ENCODE data around the gene DTX3.

DNA sequence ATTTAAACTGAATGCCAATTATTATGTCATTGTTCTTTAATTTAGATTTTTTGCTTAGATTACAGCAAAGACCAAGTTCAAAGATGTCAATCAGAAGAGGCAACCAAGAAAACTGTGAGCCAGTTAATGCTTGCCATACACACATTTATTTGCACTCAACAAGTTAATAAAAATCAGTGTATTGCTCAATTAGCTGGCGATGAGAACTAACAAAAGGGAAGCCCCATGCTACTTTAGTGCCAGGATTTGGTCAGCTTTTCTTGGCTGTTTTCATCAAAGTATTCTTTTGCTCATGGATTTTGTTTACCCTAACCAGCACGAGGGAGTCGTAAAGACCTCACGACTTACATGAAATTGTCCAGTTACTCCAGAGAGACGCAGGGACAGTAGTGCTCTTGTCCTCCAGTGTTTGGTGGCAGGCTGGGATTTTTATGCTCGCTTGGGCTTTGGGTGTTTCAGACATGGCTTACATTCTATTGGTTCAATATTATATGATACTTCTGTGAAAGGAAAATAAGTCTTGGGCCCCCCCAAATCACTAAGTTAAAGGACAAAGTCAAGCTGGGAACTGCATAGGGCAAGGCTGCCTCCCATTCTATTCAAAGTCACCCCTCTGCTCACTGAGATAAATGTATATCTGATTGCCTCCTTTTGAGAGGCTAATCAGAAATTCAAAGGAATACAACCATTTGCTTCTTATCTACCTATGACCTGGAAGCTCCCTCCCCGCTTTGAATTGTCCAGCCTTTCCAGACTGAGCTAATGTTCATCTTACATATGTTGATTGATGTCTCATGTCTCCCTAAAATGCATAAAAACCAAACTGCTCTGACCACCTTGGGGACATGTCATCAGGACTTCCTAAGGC is 35.8 kb downstream of the DTX3 start:
- TF ChIP-seq, protein P1, sequence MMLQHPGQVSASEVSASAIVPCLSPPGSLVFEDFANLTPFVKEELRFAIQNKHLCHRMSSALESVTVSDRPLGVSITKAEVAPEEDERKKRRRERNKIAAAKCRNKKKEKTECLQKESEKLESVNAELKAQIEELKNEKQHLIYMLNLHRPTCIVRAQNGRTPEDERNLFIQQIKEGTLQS (IDR thresholded peaks at IDR 0.05), result no peak
- no peak for TF ChIP-seq YY1 (IDR thresholded peaks at IDR 0.05; ENCODE audit: extremely low read depth, insufficient replicate concordance, low read depth, low read length)
- TF ChIP-seq, protein P2, sequence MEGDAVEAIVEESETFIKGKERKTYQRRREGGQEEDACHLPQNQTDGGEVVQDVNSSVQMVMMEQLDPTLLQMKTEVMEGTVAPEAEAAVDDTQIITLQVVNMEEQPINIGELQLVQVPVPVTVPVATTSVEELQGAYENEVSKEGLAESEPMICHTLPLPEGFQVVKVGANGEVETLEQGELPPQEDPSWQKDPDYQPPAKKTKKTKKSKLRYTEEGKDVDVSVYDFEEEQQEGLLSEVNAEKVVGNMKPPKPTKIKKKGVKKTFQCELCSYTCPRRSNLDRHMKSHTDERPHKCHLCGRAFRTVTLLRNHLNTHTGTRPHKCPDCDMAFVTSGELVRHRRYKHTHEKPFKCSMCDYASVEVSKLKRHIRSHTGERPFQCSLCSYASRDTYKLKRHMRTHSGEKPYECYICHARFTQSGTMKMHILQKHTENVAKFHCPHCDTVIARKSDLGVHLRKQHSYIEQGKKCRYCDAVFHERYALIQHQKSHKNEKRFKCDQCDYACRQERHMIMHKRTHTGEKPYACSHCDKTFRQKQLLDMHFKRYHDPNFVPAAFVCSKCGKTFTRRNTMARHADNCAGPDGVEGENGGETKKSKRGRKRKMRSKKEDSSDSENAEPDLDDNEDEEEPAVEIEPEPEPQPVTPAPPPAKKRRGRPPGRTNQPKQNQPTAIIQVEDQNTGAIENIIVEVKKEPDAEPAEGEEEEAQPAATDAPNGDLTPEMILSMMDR (IDR thresholded peaks at IDR 0.05 in 2 of 3, conservative IDR thresholded peaks at IDR 0.05 in 1 of 3; ENCODE audit: borderline replicate concordance in 1 of 3, insufficient read depth in 1 of 3, low read depth in 2 of 3, low read length in 2 of 3), result no peak
- no peak for TF ChIP-seq EZH2phosphoT487 (IDR thresholded peaks at IDR 0.05; ENCODE audit: borderline replicate concordance)
- TF ChIP-seq, protein P3, sequence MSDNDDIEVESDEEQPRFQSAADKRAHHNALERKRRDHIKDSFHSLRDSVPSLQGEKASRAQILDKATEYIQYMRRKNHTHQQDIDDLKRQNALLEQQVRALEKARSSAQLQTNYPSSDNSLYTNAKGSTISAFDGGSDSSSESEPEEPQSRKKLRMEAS (IDR thresholded peaks at IDR 0.05), result no peak
- TF ChIP-seq POLR2AphosphoS5 (IDR thresholded peaks at IDR 0.05; ENCODE audit: low read depth, low read length), result no peak
- TF ChIP-seq EZH2 (IDR thresholded peaks at IDR 0.05), result no peak
- TF ChIP-seq POLR2A (IDR thresholded peaks at IDR 0.05; ENCODE audit: borderline replicate concordance, extremely low read depth, insufficient read depth, insufficient read length), result no peak
- TF ChIP-seq ZFX (IDR thresholded peaks at IDR 0.05), result no peak
- no peak for TF ChIP-seq CBX3 (IDR thresholded peaks at IDR 0.05; ENCODE audit: low read depth)
- TF ChIP-seq EGR1 (IDR thresholded peaks at IDR 0.05; ENCODE audit: low read depth), result no peak
- no peak for TF ChIP-seq TCF7L2 (IDR thresholded peaks at IDR 0.05; ENCODE audit: borderline replicate concordance, extremely low read depth, insufficient read depth, insufficient read length)
- no peak for TF ChIP-seq JUND (IDR thresholded peaks at IDR 0.05)
- TF ChIP-seq SRF (IDR thresholded peaks at IDR 0.05; ENCODE audit: low read depth), result no peak

Data from HCT116 (cell line).